Activated naive CD4-positive, alpha-beta T cell treated with anti-CD3 and anti-CD28 coated beads, Interleukin-2, amount 10 ng/mL, durations not matched to agents 7 days and 5 days (primary cell): ENCODE measurements around the gene SSRP1.

Experiments used
- CTCF ChIA-PET: fragments of 350-600 bp; sonication (Branson Sonifier 250); formaldehyde crosslinking; loops from one replicate; lab custom pipeline; 2021; ENCODE audit warnings: antibody characterized with exemption; lab: Charles Lee
- DNase-seq: peaks from one replicate; pipeline ENCODE4 v3.0.0-alpha.2; 2020
- H3K27ac Mint-ChIP-seq: one replicate; pipeline ENCODE4 v1.8.0; 2021; ENCODE audit warnings: mild to moderate bottlenecking, moderate library complexity, mixed read lengths
- H3K27me3 Mint-ChIP-seq: one replicate; pipeline ENCODE4 v1.8.0; 2021; ENCODE audit warnings: mild to moderate bottlenecking, mixed read lengths
- H3K36me3 Mint-ChIP-seq: one replicate; pipeline ENCODE4 v1.8.0; 2021; ENCODE audit warnings: mixed read lengths
- H3K4me1 Mint-ChIP-seq: one replicate; pipeline ENCODE4 v1.8.0; 2021; ENCODE audit warnings: mixed read lengths
- H3K4me3 Mint-ChIP-seq: one replicate; pipeline ENCODE4 v1.8.0; 2021; ENCODE audit warnings: mild to moderate bottlenecking, moderate library complexity, mixed read lengths
- H3K9me3 Mint-ChIP-seq: one replicate; pipeline ENCODE4 v1.8.0; 2021; ENCODE audit warnings: mixed read lengths

Gene SSRP1, protein sequence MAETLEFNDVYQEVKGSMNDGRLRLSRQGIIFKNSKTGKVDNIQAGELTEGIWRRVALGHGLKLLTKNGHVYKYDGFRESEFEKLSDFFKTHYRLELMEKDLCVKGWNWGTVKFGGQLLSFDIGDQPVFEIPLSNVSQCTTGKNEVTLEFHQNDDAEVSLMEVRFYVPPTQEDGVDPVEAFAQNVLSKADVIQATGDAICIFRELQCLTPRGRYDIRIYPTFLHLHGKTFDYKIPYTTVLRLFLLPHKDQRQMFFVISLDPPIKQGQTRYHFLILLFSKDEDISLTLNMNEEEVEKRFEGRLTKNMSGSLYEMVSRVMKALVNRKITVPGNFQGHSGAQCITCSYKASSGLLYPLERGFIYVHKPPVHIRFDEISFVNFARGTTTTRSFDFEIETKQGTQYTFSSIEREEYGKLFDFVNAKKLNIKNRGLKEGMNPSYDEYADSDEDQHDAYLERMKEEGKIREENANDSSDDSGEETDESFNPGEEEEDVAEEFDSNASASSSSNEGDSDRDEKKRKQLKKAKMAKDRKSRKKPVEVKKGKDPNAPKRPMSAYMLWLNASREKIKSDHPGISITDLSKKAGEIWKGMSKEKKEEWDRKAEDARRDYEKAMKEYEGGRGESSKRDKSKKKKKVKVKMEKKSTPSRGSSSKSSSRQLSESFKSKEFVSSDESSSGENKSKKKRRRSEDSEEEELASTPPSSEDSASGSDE

DNA sequence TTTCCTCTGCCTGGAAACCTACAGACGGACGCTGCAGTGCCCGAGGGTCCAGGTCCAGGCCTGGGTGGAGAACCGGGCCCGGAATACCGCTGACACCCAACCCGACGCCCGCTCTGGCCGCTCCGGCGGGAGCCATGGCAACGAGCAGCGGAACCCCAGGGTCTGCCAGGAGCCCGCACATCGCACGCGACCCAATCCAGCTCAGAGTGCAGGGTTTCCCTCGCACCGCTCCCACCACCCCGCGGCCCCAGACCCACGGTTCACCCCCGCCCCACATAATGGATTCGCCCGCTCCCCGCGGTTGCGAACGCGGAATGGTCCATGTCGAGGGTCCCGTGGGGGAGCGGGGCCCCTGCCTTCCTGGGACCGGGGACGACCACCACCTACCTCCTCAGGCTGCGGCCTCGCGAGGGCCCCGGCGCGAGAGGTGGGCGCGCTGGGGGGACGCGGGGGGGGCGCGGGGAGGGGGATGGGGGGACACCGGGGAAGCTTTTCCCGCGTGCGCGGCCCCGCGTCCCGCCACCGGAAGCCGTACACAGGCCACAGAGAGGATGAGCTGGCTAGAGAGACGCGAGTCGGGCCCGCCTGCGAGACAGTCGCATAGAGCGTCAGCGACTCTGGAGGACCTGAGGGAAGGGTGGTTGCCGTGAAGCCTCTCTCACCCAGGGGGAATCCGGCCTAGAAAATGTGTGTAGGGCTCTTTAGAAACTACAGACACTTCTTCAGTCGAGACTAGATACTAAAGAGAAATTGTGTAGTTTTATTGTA lies at the start of gene SSRP1:
TSS of gene SSRP1 (minus strand) at position 550 of the 768 bp plus-strand sequence. CDS start 771 bp downstream, outside the sequence.
- H3K4me1 Mint-ChIP-seq = peaks cover 41% of the 10 kb centered on the region
- H3K4me3 Mint-ChIP-seq = peak within 1 kb of the TSS; percentile 90
- DNase-seq = peak; percentile 91
- peak within 1 kb of the TSS; percentile 98 for H3K27ac Mint-ChIP-seq
- CTCF ChIA-PET = interaction anchor here (1.2 to 4.8 kb wide), 2 partner anchors 9 to 158 kb away, joined by 3 to 23 read pairs; partner anchors contain the start of gene TNKS1BP1
- H3K9me3 Mint-ChIP-seq = no peaks in the 10 kb centered on the region
- peaks cover 28% of the 10 kb centered on the region for H3K27me3 Mint-ChIP-seq
- peaks cover 44% of the 10 kb centered on the region for H3K36me3 Mint-ChIP-seq

DNA sequence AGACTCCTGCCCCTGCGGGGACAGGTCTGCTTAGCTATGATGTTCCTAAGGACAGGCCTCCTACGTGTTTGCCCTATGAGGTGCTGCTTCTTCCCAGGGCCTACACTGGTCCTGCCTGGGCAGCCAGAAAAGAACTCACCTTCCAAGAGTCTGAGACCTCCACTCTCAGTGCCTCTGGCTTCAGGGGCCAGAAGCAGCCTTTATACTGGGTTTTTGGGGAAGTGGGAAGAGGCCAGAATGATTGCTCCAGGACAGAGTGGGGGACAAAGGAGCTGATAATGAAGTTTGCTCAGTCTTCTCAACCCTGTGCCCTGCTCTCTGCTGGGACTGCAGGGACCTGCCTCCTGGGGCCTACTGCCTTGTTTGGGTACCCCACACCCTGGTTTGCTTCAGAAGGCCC lies 45.3 kb upstream of the SSRP1 start, which contains the start of gene PRG3:
TSS of gene PRG3 (minus strand) at position 176 of the 400 bp plus-strand sequence. CDS start 442 bp downstream, outside the sequence.
- Mint-ChIP-seq H3K4me3 (no peak within 1 kb of the TSS), H3K36me3 (no peaks in the 10 kb centered on the region), H3K27ac (no peak within 1 kb of the TSS), H3K4me1 (no peaks in the 10 kb centered on the region), H3K27me3 (peaks cover 51% of the 10 kb centered on the region), H3K9me3 (no peaks in the 10 kb centered on the region)
- DNase-seq = no peak
- CTCF ChIA-PET = no interaction called here

DNA sequence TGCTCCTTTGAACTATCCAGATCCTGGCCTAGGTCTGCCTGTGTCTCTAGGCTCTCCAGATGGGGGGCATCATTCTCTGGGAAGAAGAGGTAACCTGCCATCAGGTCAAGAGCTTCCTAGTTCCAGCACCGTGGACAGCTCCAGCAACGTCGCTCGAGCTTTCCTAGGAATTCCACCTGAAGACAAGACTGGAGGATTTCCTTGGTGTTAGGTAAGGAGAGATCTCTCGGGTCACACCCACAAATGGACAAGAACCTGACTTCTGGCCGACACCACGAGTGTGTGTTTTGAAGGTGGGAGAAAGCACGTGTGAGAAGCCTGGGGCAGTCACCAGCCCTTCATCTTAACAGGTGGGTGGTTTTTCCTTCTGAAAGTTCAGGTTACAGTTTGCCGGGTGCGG lies 44.0 kb upstream of the SSRP1 start:
- H3K27ac Mint-ChIP-seq = no peak overlapping the region
- no peak overlapping the region for H3K4me3 Mint-ChIP-seq
- peaks cover 51% of the 10 kb centered on the region for H3K27me3 Mint-ChIP-seq
- CTCF ChIA-PET = no interaction called here
- H3K4me1 Mint-ChIP-seq = no peaks in the 10 kb centered on the region
- no peak for DNase-seq
- no peaks in the 10 kb centered on the region for H3K9me3 Mint-ChIP-seq
- H3K36me3 Mint-ChIP-seq = no peaks in the 10 kb centered on the region

DNA sequence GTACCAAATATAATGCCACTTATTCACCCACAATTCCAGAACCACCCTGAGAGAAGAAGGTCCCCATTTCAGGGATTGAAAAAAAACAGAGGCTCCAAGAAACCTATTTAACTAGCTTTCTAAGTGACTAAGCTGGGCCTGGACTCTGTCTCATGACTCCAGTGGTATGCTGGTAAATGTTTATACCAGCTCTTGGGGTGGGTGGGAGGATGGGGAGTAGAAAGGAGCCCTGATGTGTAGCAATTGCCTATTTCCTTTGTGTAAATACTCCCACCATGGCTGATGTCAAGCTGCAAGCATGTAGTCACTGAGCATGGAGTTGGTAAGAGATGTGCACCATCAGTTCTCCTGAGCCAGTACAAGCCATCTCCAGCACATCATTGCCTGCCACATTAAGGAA lies 42.5 kb upstream of the SSRP1 start:
- DNase-seq = no peak
- CTCF ChIA-PET = interaction anchor here (1.4 kb wide), 1 partner anchor 28 kb away, joined by 5 read pairs; no protein-coding TSS in a partner anchor
- H3K36me3 Mint-ChIP-seq = no peaks in the 10 kb centered on the region
- H3K9me3 Mint-ChIP-seq = no peaks in the 10 kb centered on the region
- H3K4me1 Mint-ChIP-seq = no peaks in the 10 kb centered on the region
- peaks cover 47% of the 10 kb centered on the region for H3K27me3 Mint-ChIP-seq
- H3K27ac Mint-ChIP-seq = no peak overlapping the region
- no peak overlapping the region for H3K4me3 Mint-ChIP-seq

- DNase-seq = no peak
- no peak overlapping the region for H3K27ac Mint-ChIP-seq
- H3K9me3 Mint-ChIP-seq = no peaks in the 10 kb centered on the region
- no peak overlapping the region for H3K4me3 Mint-ChIP-seq
- CTCF ChIA-PET = no interaction called here
- H3K36me3 Mint-ChIP-seq = no peaks in the 10 kb centered on the region
- H3K4me1 Mint-ChIP-seq = no peaks in the 10 kb centered on the region
- peaks cover 40% of the 10 kb centered on the region for H3K27me3 Mint-ChIP-seq
Observed at GRCh38 chr11:57377107-57377506, 41.4 kb upstream of the SSRP1 start.

GRCh38 chr11:57376095-57377090 lies 40.7 kb upstream of the SSRP1 start:
- Mint-ChIP-seq H3K36me3 (no peaks in the 10 kb centered on the region), H3K9me3 (no peaks in the 10 kb centered on the region), H3K27me3 (peaks cover 33% of the 10 kb centered on the region), H3K4me1 (no peaks in the 10 kb centered on the region), H3K27ac (no peak overlapping the region), H3K4me3 (no peak overlapping the region)
- CTCF ChIA-PET = interaction anchor here (1.0 kb wide), 1 partner anchor 81 kb away, joined by 3 read pairs; no protein-coding TSS in a partner anchor
- DNase-seq = no peak

DNA sequence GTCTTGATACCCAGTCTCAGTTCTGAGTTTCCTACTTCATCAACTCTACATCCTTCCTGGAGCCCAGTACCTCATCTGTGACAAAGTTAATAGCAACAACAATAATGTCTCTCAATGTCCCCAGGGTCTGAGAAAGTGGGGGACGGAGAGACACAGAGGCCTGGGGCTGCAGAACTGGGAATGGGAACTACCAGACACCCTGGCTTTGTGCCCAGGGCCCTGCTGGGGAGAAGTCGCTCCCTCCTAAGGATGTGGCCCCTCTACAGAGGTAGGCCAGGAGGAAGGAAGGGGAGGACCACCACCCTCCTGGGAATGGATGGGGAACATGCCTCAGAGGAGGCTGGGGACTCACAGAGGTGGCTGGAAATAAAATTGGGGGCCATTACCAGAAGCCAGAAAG lies 39.8 kb upstream of the SSRP1 start:
- Mint-ChIP-seq H3K4me1 (no peaks in the 10 kb centered on the region), H3K27ac (peak overlapping the region; percentile 50), H3K9me3 (no peaks in the 10 kb centered on the region), H3K27me3 (peaks cover 26% of the 10 kb centered on the region), H3K36me3 (no peaks in the 10 kb centered on the region), H3K4me3 (no peak overlapping the region)
- no peak for DNase-seq
- CTCF ChIA-PET = no interaction called here

- Mint-ChIP-seq H3K27ac (no peak overlapping the region), H3K4me3 (no peak overlapping the region), H3K27me3 (peaks cover 23% of the 10 kb centered on the region), H3K4me1 (no peaks in the 10 kb centered on the region), H3K36me3 (no peaks in the 10 kb centered on the region), H3K9me3 (no peaks in the 10 kb centered on the region)
- CTCF ChIA-PET = no interaction called here
- no peak for DNase-seq
Observed at GRCh38 chr11:57374966-57375365, 39.3 kb upstream of the SSRP1 start.

- no peaks in the 10 kb centered on the region for H3K9me3 Mint-ChIP-seq
- peaks cover 32% of the 10 kb centered on the region for H3K27me3 Mint-ChIP-seq
- CTCF ChIA-PET = no interaction called here
- DNase-seq = no peak
- H3K4me3 Mint-ChIP-seq = no peak overlapping the region
- H3K36me3 Mint-ChIP-seq = no peaks in the 10 kb centered on the region
- H3K27ac Mint-ChIP-seq = no peak overlapping the region
- no peaks in the 10 kb centered on the region for H3K4me1 Mint-ChIP-seq
Observed at GRCh38 chr11:57373146-57373545, 37.5 kb upstream of the SSRP1 start.

- Mint-ChIP-seq H3K4me1 (no peaks in the 10 kb centered on the region), H3K9me3 (no peaks in the 10 kb centered on the region), H3K27me3 (peaks cover 26% of the 10 kb centered on the region), H3K27ac (no peak overlapping the region), H3K4me3 (no peak overlapping the region), H3K36me3 (no peaks in the 10 kb centered on the region)
- DNase-seq = no peak
- CTCF ChIA-PET = interaction anchor here (1.0 kb wide), 1 partner anchor 16 kb away, joined by 3 read pairs; no protein-coding TSS in a partner anchor
Observed at GRCh38 chr11:57370941-57371340, 35.2 kb upstream of the SSRP1 start.

DNA sequence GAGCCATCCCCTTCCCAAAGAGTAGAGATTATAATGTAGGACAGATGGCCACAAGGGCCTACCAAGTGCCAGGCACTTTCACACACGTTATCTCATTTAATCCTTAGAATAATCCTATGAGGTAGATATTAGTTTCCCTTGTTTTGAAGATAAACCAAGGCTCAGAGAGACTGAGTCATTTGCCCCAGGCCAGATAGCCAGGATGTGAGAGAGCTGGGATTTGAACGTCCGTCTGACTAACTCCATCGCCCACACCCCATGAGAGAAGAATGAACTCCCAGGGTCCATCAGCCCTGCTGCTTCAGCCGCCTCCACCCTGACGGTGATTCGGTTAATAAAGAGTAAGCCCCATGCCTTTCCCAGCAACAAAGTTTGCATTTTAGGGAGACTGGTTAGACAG lies 34.6 kb upstream of the SSRP1 start:
- Mint-ChIP-seq H3K27me3 (peaks cover 33% of the 10 kb centered on the region), H3K4me3 (no peak overlapping the region), H3K9me3 (no peaks in the 10 kb centered on the region), H3K4me1 (no peaks in the 10 kb centered on the region), H3K27ac (no peak overlapping the region), H3K36me3 (no peaks in the 10 kb centered on the region)
- CTCF ChIA-PET = no interaction called here
- DNase-seq = no peak

DNA sequence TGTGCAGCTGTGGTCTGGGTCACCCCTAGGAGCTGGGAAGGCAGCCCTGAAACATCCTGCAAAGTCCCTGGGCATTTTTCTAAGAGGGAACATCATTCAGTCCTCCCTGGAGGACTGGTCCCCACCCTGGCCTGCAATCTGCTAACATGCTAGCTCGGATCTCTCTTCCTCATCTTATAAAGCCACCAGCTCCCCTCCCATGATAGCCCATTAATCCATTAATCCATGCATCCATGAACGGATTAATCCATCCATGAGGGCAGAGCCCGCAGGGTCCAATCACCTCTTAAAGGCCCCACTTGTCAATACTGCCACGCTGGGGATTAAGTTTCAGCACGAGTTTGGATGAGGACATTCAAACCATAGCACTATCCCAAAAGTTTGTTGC lies 33.1 kb upstream of the SSRP1 start:
- DNase-seq = no peak
- no peaks in the 10 kb centered on the region for H3K36me3 Mint-ChIP-seq
- no peaks in the 10 kb centered on the region for H3K4me1 Mint-ChIP-seq
- no peaks in the 10 kb centered on the region for H3K9me3 Mint-ChIP-seq
- H3K4me3 Mint-ChIP-seq = no peak overlapping the region
- CTCF ChIA-PET = interaction anchor here (1.2 kb wide), 1 partner anchor 10 kb away, joined by 3 read pairs; no protein-coding TSS in a partner anchor
- peaks cover 38% of the 10 kb centered on the region for H3K27me3 Mint-ChIP-seq
- H3K27ac Mint-ChIP-seq = no peak overlapping the region
